Panc1 (cell line): ENCODE results near the gene CLRN3. TPM values are rescaled to one million over a fixed set of nuclear protein-coding genes. Genes with fewer than 3 reads are reported as not detected.

ENCODE experiments used
- ATAC-seq: fragments of 200-7000 bp; cut with Tn5 transposase; 2 replicates; pipeline ENCODE4 v1.9.1; 2020; ENCODE audit warnings: mild to moderate bottlenecking, moderate library complexity
- BruUV-seq: library from RNA; stranded (reverse); fragments of 400-500 nt; replicated peaks from 2 replicates; lab custom pipeline; 2021; lab: Mats Ljungman, UMichigan
- CTCF ChIA-PET: fragments of 300-600 bp; sonication (Branson Sonifier 250); formaldehyde crosslinking; loops from one replicate; lab custom pipeline; 2022; ENCODE audit warnings: antibody characterized with exemption; lab: Charles Lee
- POLR2A ChIA-PET: fragments of 300-600 bp; sonication (Branson Sonifier 250); formaldehyde crosslinking; loops from one replicate; lab custom pipeline; 2022; ENCODE audit warnings: antibody characterized with exemption; lab: Charles Lee
- DNase-seq: peaks from one replicate; pipeline ENCODE4 v3.0.0-alpha.2; 2010; ENCODE audit warnings: low read depth, low spot score
- H3K27ac ChIP-seq: 2 replicates; pipeline ENCODE4 v1.5.1; 2011; ENCODE audit warnings: mild to moderate bottlenecking, low read length, inconsistent platforms
- H3K27me3 ChIP-seq: fragments of 200-500 bp; sonication (Bioruptor generic); 2 replicates; pipeline ENCODE4 v1.6.0; 2014; ENCODE audit warnings: low read length, inconsistent platforms; ENCODE audit not compliant: control insufficient read depth, insufficient read depth
- H3K36me3 ChIP-seq: fragments of 200-500 bp; sonication (Bioruptor generic); 2 replicates; pipeline ENCODE4 v1.5.1; 2014; ENCODE audit warnings: inconsistent platforms, mild to moderate bottlenecking, low read length, moderate library complexity; ENCODE audit not compliant: control insufficient read depth, insufficient read depth
- H3K4me1 ChIP-seq: 2 replicates; pipeline ENCODE4 v1.5.1; 2011; ENCODE audit warnings: inconsistent platforms, mild to moderate bottlenecking, low read length, moderate library complexity; ENCODE audit not compliant: control insufficient read depth, insufficient read depth
- H3K4me3 ChIP-seq, 2 experiments: 2 replicates each; pipeline ENCODE4 v1.5.1; 2011 to 2012; ENCODE audit warnings: low read depth in 2 of 2, low read length in 2 of 2, mild to moderate bottlenecking in 2 of 2, inconsistent platforms in 1 of 2, moderate library complexity in 1 of 2
- H3K9me3 ChIP-seq: fragments of 200-500 bp; sonication (Bioruptor generic); 2 replicates; pipeline ENCODE4 v1.5.1; 2014; ENCODE audit warnings: low read depth, mild to moderate bottlenecking, inconsistent platforms, low read length, moderate library complexity; ENCODE audit not compliant: control insufficient read depth, insufficient read depth
- CTCF ChIP-seq: fragments of 450-650 bp; IDR thresholded peaks from 2 replicates; pipeline ENCODE4 v1.5.1; 2017; ENCODE audit warnings: mild to moderate bottlenecking
- POLR2AphosphoS5 ChIP-seq: IDR thresholded peaks from 2 replicates; pipeline ENCODE4 v1.6.1; 2012; ENCODE audit warnings: mild to moderate bottlenecking, low read depth, low read length, moderate library complexity
- REST ChIP-seq, 2 experiments: IDR thresholded peaks; 2 replicates each; pipeline ENCODE4 v1.6.1; 2011 to 2012; ENCODE audit warnings: low read depth in 2 of 2, control low read depth in 1 of 2, low read length in 1 of 2, mild to moderate bottlenecking in 1 of 2, moderate library complexity in 1 of 2; ENCODE audit not compliant: insufficient read depth in 1 of 2
- SIN3A ChIP-seq: IDR thresholded peaks from 2 replicates; pipeline ENCODE4 v1.6.1; 2012; ENCODE audit warnings: low read depth, mild to moderate bottlenecking, low read length, moderate library complexity, borderline replicate concordance; ENCODE audit not compliant: insufficient read depth
- TCF7L2 ChIP-seq: IDR thresholded peaks from 2 replicates; pipeline ENCODE4 v1.6.1; 2011; ENCODE audit warnings: mild to moderate bottlenecking, low read depth, low read length, inconsistent platforms
- in situ Hi-C: cut with HindIII; loops from 2 replicates; pipeline ENCODE4 v1.10.0; 2016; ENCODE audit warnings: low sequenced_read_pairs, low pct_unique_long_range_greater_than_20kb
- intact Hi-C: fragments of 100-400 bp; cut with micrococcal nuclease; formaldehyde crosslinking; loops from one replicate; pipeline ENCODE4 v1.10.0; 2022; ENCODE audit not compliant: unreplicated experiment
- total RNA-seq: library from RNA; stranded (reverse); gene quantifications from one replicate; pipeline ENCODE4 v1.2.1, GENCODE V29; 2021; ENCODE audit not compliant: unreplicated experiment

The CLRN3 gene
- total RNA-seq, 1 experiment from 2014 or later, result not detected

GRCh38 chr10:127834791-127835190, 58.0 kb downstream of the CLRN3 start:
- DNase-seq, result no peak
- POLR2A ChIA-PET, result no interaction called here
- peaks cover 4% of the 10 kb centered on the region; the same call in 1 of the 2 replicates for H3K27me3 ChIP-seq

GRCh38 chr10:127834221-127834620, 58.5 kb downstream of the CLRN3 start:
- TF ChIP-seq CTCF (no peak), REST (IDR thresholded peaks at IDR 0.05; ENCODE audit: insufficient read depth in 1 of 2, low read depth in 2 of 2, low read length in 1 of 2) (no peak), SIN3A (no peak), POLR2AphosphoS5 (no peak), TCF7L2 (no peak)
- in situ Hi-C loops (no loop called here), intact Hi-C loops (no loop called here)
- Histone ChIP-seq H3K36me3 (no peaks in the 10 kb centered on the region), H3K9me3 (no peaks in the 10 kb centered on the region), H3K27ac (no peak overlapping the region), H3K4me3 (no peak overlapping the region), H3K4me1 (no peaks in the 10 kb centered on the region), H3K27me3 (peaks cover 4% of the 10 kb centered on the region; the same call in 1 of the 2 replicates)
- no peak for ATAC-seq
- ChIA-PET CTCF (no interaction called here), POLR2A (no interaction called here)
- DNase-seq, result no peak
- no TSS peak for BruUV-seq

More at GRCh38 chr10:127834791-127835190, 58.0 kb downstream of the CLRN3 start:
- no peaks in the 10 kb centered on the region for H3K36me3 ChIP-seq
- CTCF ChIA-PET, result no interaction called here
- H3K4me3 ChIP-seq, result no peak overlapping the region
- H3K9me3 ChIP-seq, result no peaks in the 10 kb centered on the region
- no peak for ATAC-seq
- BruUV-seq, result no TSS peak
- in situ Hi-C loops, result no loop called here
- intact Hi-C loops, result no loop called here
- TF ChIP-seq REST (IDR thresholded peaks at IDR 0.05; ENCODE audit: insufficient read depth in 1 of 2, low read depth in 2 of 2, low read length in 1 of 2) (no peak), CTCF (no peak), TCF7L2 (no peak), SIN3A (no peak), POLR2AphosphoS5 (no peak)
- no peaks in the 10 kb centered on the region for H3K4me1 ChIP-seq
- no peak overlapping the region for H3K27ac ChIP-seq
